KBM-7 (cell line): ENCODE results near the gene LPP.

ENCODE experiments used
- DNase-seq: peaks from one replicate; pipeline ENCODE4 v3.0.0-alpha.2; 2015
- in situ Hi-C: fragments of 300-500 bp; cut with MboI; formaldehyde crosslinking; loops from 2 replicates; pipeline ENCODE4 v1.14.3; 2020; ENCODE audit warnings: low sequenced_read_pairs, low pct_unique_long_range_greater_than_20kb, mixed read lengths

Gene LPP

DNA sequence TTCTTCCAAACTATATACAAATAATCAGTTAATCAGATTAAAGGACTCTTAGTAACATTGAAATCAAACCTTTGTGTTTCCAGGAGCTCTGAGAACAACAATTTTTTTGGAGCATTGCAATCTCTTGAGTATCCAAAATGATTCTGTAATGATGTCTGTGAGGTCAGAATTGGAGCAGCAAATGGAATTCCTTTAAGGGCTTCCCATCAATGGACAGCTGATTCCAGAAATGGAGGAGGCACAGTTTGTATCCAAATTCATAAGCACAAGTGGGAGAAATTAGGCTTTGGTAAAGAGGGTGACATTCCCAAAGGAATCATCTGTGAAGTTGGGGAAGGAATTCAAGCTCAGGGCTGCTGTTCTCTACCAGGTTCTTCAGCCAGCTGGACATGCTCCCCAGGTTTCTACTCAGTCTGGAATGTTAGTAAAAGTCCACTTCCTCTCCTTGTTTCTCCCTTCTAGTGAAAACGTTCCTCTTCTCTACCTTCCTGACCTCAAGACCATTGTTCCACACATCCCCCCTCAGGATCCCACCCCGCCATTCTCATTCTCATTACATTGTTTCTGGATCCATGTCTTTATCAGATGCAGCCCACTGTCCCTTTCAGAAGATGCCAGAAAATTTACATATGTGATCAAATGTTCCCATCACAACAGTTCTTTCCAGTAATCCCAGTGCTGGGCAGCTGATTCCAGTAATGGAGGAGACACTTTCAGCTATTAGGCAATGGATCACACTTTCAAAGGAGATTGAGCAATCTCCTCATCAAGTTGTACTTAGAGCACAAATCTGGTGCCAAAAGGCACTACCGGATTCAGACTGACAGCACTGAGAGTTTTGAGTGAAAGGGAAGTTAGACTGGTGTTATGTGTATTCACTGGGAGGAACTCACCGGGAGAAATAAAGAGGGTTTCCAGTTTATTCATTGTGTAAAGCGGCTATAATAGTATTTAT, 626.5 kb downstream of the LPP start:
- in situ Hi-C loops, result no loop called here
- DNase-seq, result no peak

DNA sequence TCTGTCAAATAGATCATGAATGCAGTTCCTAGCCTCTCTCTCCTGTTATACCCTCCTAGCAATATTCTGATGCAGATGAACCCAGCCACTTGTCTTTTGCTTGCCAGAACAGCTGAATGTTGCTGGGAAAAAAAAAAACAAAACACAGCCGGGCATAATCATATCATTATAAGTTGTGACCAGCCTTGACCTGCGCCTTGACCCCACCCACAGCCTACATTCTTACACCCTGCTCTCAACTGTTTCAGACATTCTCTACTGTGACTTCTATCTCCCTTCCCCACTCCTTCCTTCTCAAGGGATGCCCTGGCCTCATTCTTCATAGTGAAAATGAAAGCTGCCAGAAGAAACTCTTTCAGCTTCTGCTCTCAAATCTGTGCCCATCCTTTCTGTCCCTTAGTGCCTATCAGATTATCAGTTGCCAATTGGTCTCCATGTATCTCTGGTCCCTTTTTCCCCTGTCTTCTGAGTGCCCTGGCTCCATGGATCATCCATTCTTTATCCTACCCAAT, 628.7 kb downstream of the LPP start:
- DNase-seq, result no peak
- in situ Hi-C loops, result no loop called here

DNA sequence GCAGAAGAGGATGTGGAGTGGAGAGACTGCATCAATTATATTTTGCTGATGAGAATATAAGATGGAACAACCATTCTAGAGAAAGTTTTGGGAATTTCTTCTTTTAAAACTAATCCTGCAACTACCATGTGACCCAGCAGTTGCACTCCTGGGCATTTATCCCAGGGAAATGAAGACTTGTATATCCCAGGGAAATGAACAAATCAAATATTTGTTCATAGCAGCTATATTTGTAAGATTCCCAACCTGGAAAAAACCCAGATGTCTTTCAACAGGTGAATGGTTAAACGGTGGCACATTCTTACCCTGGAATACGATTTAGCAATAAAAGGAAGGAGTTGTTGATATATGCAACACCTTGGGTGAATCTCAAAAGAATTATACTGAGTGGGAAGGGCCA, 632.5 kb downstream of the LPP start:
- in situ Hi-C loops, result no loop called here
- DNase-seq, result no peak

DNA sequence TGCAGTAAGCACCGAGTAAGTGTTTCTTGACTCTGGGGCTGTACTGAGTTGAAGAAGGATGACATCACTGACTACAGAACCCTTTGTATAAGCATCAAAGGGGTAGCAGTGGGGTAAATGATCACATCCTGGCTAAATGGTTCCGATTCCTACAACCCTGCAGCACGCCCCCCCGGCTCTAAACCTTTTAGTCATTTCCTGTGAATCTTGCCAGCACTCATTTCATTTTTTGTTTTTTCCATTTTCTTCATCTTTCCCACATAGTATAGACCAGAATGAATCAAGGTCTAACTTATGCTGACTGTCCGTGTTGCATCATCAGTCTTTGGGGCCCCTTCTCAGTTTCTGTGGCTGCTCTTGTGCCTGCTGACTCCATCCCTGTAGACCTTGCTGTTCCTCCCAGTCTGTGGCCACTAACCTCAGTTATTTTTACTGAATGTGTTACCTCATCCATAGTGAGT, 634.7 kb downstream of the LPP start:
- DNase-seq, result no peak
- in situ Hi-C loops, result no loop called here

DNA sequence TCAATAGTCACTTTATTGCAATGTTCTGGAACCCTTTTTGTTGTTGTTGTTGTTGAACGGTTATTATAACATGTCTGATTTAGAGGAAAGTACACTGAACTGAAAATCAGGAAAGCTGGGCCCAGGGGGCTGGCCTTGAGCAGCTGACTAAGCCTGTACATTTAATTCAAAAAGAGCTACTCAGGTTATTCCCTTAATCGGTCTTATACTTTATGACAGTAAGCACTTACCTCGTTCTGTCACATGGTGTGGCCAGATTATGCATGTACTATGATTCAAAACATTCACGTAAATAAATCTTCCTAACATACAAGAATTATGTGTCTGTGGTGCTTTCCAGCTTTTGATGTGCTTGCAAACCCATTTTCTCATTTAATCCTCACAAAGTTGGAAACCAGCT, 635.3 kb downstream of the LPP start:
- in situ Hi-C loops, result no loop called here

DNA sequence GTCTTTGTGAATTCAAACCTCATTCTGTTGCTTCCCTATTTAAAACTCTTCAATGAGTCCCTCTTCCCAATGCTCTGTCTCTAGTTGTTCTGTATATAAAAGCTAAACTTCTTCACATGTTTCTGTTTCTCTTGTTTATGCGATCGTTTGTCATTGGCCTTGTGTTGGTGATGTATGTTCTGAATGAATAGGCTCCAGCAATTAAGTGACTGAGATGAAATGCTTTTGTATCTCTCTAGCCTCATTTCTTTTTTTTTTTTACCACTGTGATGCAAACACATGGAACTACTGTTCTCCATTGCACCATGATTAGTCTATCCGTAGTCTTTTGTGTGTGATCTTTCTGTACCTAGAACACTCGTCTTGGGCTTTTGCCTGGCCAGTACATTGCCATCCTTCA, 637.4 kb downstream of the LPP start:
- DNase-seq, result no peak
- in situ Hi-C loops, result no loop called here

More for the DNA sequence above, 635.3 kb downstream of the LPP start:
- no peak for DNase-seq

DNA sequence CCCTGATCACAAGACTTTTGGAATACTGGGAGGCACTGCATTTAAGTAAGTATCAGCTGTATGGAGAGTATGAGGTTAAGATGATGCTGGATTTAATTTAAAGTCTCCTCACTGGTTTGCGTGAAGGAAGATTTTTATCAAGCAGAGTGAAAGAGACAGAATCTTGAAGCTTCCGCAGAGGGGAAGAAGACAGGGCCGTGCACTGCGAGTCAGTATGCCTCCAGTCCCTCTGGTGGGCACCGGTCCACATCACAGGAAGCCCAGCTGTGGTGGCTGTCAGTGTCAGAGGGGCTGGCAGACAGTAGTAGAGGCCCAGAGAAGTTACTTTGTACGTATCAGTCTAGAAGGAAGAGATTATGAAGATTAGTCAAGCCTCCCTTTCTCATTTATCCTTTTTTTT, 638.8 kb downstream of the LPP start:
- in situ Hi-C loops, result no loop called here
- peak; percentile 21 for DNase-seq

DNA sequence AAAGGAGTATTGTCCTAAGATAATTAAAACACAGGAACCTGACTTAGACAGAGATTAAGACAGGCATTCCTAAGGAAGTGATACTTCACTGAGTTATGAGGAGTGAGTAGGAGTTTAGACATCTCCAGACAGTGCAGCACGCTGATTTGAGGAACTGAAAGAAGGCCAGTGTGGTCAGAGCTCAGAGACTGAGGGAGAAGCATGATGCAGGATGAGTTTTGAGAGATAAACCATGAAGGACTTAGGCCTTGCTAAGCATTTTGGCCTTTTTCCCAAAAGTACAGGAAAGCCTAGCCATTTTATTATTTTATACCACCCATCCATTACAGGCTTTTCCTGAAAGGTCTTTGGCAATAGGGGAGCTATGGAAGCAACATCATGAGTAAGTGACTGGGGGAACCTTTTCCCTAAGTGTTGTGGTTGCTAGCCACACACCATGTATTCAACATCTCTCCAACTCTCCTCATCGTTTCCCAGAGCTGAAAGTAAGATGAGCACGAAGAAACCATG, 642.2 kb downstream of the LPP start:
- in situ Hi-C loops, result no loop called here
- peak; percentile 49 for DNase-seq

DNA sequence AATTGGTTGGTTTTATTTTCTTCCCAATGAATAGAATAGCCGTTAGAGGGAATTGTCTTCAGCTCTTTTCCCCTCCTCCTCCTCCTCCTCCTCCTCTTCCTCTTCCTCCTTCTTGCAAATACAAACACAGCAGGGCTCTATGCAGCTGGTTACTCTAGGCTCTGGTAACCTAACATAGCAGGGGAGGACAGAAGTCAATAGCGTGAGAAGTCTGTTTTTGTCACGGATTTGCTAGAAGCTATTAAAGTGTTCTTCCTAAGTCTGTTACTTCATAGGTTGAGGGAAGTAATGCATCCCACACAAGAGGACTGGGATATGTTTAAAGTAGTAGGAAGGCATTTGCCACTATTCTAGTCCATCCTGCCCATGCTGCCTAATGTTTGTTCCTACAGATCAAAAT, 643.1 kb downstream of the LPP start:
- in situ Hi-C loops, result no loop called here
- peak; percentile 53 for DNase-seq

DNA sequence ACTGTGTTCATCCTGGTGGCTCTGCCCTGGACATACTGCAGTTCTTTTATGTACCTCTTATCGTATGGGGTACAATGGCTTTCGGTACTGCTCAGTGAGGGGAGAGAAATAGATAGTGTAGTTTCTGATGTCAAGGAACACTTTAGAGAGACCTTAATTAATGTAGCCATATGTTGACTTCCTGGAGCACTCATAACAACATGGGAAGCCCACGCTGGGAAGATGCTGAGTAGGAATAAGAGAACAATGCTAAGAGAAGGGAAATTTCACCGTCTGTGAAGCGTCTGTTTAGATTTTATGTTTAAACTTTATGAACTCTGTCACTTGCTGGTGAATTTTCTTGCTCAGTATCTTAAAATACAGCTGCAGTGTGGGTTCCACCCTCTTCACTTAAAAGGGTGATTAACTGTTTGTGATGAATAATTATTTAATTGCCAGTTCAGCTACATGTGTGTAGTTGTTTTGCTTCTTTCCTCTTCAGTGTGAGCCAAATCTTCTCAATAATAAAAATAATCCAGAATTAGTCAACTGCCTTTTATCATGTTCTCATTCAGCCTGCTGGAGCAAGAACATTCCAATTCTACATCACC, 644.7 kb downstream of the LPP start:
- DNase-seq, result no peak
- in situ Hi-C loops, result no loop called here

DNA sequence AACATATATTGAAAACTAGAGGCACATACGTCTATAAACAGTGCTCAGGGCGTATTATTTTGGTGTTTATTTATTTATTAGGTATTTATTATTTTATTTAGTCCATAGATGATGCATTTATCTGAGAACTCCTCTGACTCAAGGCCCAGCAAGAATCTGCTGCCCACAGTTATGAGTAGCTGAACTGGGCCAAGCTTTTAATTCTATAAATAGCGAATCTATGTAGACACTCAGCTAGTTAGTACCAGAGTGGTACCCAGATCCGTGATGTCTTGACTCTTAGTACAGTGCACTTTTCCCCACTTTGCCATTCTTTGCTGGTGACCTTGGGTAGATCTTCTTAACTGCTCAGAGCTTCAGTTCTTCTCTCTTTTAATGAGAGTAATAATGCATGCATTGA, 647.4 kb downstream of the LPP start:
- in situ Hi-C loops, result no loop called here
- no peak for DNase-seq

DNA sequence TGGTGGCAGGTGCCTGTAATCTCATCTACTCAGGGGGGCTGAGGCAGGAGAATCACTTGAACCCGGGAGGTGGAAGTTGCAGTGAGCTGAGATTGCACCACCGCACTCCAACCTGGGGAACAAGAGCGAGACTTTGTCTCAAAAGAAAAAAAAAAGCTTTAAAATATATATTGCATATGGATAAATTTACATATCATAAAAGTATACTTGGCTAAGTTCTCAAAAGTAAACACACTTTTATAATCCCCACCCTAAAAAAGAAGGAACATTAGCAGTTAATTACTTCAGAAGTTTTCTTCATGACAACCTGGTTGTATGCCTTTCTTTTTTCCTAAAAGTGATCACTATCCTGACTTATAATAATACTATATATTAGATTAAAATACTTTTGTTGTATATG, 648.7 kb downstream of the LPP start:
- in situ Hi-C loops, result no loop called here
- no peak for DNase-seq

DNA sequence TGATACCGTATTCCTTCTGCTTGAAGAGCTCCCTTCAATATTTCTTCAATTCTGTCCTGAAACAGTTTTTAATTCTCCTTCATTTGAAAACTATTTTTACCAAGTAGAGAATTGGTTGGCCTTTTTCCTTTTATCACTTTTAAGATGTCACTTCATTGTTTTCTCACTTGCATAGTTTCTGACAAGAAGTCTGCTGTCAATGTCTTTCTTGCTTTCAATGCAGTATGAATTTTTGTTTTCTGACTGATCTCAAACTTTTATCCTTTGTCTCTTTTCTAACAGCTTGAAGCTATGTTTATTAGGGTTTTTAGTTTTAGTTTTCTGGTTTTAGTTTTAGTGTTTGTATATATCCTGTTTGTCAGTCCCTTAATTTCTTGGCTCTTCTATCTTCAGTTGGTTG, 653.0 kb downstream of the LPP start:
- in situ Hi-C loops, result no loop called here
- no peak for DNase-seq

DNA sequence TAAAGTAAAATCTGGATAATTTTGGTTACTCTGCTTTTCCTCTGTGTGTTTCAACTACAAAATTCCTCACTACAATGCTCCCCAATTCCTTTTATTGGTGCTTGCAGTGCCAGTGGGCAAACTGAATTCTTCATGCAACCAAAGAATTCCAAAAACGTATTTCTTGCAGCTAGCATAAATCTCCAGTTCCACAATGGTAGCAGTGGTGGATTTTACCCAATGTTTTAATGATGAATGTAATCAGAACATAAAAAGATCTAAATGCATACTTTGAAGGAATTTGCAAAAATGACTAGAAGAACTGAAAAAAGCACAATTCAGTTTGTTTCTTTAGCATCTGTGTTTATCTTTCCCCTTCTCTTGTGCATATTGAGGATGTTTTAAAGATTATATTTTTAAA, 658.2 kb downstream of the LPP start:
- in situ Hi-C loops, result no loop called here
- no peak for DNase-seq

DNA sequence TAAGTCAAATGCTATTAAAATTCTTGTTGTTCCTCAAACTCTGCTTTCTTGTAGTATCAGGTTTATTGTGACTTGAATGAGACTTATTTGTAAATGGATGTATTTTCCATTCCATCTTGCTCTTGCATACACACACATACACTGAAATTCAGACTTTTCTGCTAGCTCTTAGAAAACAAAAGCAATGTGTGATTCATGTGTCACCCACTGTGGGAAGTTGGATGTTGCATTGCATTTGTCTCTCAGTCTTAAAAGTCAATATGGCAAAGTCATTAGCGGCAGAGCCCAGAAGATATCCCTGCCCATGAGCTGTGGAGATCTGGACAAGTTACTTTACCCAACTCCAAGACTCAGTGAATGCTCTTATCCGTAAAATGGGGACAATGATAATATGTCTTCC, 660.6 kb downstream of the LPP start:
- in situ Hi-C loops, result no loop called here
- no peak for DNase-seq

DNA sequence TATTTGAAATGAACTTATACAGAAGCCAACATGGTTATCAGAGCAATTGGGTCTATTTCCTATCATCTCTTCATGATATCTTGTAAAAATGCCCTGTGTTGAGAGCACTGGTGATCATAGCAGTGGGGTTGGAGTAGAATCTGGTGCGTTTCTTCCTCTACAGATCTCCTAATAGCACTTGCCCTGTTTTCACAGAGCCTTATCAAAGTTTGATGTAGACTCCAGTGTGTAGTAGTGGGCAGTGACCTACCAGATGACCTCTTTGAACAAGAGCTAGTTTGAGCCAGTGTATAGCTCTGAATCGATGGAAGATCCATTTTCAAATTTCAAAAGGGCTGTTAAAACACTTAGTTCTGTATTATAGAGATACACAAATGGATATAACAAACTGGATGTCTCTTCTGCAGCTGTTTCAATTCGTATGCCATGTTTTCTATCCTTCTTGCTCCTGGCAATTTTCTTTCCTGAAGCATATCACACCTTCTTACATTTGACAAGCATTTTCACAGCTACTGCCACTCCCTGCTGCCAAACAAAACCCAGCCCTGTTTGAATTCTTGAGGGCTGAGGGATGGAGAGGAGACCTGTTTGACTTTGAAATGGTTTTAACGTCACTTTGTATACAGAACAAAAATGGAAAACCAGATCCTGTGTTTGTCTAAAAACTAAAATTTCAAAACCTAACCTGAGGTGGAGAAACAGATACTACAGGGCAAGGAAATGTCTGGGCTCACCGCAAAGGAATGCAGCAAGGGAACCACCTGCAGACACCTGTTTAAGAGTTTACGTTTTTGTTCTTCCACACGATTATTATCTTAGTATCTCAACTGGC, 663.4 kb downstream of the LPP start:
- in situ Hi-C loops, result no loop called here
- DNase-seq, result no peak

DNA sequence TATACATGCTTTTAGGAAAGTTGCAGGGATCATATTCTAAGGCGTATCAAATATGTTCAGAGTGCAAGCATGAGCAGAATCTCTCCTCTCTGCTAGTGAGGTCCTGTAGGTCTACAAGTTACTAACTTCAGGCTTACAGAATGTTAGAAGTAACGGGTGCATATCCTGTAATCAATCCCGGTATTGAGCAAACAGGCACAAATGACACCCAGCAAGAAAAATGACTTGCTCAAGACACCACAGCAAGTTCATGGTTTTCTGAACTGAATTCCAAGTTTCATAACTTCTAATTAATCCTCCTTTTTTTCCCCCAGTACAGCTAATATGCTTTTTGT, 663.9 kb downstream of the LPP start:
- in situ Hi-C loops, result no loop called here
- no peak for DNase-seq

DNA sequence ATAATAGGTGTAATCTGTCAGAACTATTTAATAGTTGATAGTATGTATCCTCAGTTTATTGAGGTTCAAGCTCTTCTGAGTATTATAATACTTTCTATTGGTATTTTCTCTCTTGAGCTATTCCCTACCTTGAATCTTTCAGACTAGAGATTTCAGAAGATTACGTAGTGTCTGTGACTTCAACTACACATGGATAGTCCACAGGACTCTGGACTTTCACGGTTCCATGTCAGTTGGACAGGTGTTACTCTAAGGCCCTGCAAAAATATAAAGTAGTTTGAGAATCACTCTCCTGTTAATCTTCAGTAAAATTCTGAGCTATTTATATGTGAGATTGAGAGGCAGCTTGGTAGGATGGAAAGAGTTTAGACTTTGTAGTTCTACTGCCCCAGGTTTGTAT, 664.3 kb downstream of the LPP start:
- DNase-seq, result no peak
- in situ Hi-C loops, result no loop called here

DNA sequence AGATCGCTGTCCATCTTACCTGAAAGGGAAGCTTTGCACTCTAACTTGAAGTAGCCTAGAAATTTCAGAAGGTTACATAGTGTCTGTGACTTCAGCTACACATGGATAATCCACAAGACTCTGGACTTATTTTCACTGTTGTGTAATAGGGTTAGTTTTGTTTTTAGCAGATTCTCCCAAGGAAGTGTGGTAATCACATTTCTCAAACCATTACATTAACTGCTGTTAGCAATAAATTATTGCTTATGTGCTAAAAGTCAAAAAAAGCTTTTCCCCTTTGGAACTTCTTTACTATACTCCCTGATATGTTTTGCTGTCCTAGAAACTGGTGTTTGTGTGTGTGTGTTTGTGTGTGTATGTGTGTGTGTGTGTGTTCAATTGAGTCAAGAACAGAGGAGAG, 666.0 kb downstream of the LPP start:
- in situ Hi-C loops, result no loop called here

DNA sequence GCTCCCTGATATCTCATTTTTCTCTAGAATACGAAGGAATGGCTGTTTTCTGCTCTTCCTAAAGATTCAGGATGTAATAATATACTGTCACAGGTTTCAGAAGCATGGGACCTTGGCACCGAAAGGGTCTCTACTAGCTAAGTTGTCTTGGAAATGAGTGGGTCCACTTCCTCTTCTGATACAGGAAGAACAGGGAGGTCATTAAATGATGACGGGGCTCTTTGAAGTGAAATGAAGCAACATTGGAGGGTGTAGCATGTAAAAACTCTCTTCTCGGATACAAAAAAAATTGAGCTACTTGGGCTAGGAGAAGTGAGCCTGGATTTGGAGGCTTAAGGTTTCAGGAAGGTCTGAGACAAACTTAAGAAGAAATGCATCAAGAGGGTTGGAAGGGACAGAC, 668.0 kb downstream of the LPP start:
- in situ Hi-C loops, result no loop called here
- DNase-seq, result peak; percentile 52

More for the DNA sequence above, 666.0 kb downstream of the LPP start:
- no peak for DNase-seq
